Measurements from ENCODE around the gene TPT1.
A peak's percentile ranks its signal among the peaks of the same experiment; 100 is the strongest.

TPT1 gene

DNA sequence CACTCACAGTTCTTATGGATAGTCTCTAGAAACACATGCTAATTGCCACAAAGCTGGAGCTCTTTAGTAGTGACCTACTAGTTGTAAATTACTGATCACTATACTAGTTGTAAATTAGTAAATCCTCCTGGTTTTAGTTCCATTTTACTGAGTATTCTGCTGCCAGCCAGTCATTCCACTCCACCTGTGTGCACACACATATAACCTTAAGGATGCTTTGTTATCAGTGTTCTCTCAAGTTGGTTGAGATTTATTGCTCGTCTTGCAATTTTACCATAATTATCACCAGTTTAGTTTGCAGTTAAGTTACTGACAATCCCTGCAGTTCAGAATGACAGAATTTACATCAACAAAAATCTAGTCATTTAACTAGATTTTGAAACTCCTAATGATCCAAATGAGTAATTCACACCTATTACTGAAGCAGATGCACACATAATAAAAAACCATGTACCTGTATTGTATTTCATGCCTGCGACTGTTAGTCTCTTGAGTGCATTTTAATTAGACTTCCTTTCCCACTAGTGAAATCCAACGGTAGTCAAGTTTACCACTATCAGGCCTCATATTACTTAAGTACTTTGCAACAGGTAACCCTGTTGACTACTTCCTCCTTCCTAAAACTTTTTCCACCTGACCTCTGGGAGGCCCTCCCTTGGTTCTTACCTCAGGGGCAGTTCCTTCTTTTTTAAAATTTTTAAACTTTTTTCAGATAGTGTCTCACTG, 7.6 kb downstream of the TPT1 start:
- peak; percentile 8 for DNase-seq

GRCh38 chr13:45332831-45333219, 8.2 kb downstream of the TPT1 start:
- no peak for DNase-seq

- DNase-seq: peak; percentile 31
Measured at GRCh38 chr13:45332036-45332830, 8.8 kb downstream of the TPT1 start.

- peak; percentile 40 for DNase-seq
Measured at GRCh38 chr13:45331692-45332035, 9.3 kb downstream of the TPT1 start.

DNA sequence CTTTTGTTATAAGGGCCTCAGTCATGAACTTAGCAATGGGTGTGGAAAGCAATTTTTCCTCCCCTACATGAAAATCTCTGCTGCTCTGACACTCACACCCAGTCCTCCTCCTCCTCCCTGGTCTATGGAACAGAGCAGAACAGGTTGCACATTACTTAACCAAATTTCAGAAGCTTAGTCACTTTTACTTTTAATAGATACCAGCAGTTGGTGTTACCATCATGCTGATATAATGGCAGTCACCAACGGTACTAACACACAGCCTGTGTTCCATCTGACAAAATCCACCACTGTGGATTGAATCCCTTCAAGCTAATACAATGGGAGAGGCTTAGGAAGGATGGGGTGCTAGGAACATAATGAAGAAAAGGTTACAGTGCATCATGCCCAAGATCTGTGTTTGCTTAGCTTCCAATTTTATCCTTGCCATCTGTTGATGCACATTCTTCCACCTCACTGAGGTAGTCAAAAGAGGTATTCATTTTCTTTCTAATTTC, 9.8 kb downstream of the TPT1 start:
- DNase-seq: peak; percentile 70

- no peak for DNase-seq
Measured at GRCh38 chr13:45328661-45329111, 12.3 kb downstream of the TPT1 start.

- peak; percentile 3 for DNase-seq
Measured at GRCh38 chr13:45327253-45327955, 13.6 kb downstream of the TPT1 start.

DNA sequence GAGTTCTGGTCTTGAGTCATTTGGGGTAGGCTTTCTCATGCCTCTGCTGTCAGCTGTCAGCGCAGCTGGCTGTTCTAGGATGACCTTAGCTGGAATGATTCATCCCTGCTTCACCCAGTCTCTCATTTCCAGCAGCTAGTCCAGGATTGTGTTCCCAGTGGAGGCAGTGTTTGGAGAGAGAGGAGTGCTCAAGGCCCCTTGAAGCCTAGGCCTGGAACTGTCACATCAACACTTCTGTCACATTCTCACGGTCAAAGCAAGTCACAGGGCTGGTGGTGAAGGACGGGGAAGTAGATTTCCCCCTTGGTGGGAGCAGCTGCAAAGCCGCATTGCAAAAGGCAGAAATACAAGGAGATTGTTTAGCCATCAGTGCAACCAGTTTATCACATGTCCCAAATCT, 15.2 kb downstream of the TPT1 start:
- no peak for DNase-seq

GRCh38 chr13:45320876-45321629, 19.9 kb downstream of the TPT1 start:
- DNase-seq: no peak

GRCh38 chr13:45316996-45317395, 24.0 kb downstream of the TPT1 start:
- no peak for DNase-seq

GRCh38 chr13:45316338-45316737, 24.6 kb downstream of the TPT1 start:
- no peak for DNase-seq

- DNase-seq: no peak
Measured at GRCh38 chr13:45315520-45316167, 25.3 kb downstream of the TPT1 start.

DNA sequence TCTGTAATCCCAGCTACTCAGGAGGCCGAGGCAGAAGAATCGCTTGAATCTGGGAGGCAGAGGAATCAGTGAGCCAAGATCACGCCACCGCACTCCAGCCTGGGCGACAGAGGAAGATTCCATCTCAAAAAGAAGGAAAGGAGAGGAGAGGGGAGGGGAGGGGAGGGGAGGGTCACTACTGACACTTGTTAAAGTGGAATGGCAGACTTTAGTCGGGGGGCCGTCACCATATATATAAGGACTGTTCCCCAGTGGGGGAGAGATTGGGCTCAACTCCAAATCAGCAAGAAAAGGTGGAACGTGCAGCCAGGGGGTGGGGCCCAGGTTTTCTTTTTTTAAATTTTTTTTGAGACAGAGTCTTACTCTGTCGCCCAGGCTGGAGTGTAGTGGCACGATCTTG, 26.2 kb downstream of the TPT1 start:
- no peak for DNase-seq

DNA sequence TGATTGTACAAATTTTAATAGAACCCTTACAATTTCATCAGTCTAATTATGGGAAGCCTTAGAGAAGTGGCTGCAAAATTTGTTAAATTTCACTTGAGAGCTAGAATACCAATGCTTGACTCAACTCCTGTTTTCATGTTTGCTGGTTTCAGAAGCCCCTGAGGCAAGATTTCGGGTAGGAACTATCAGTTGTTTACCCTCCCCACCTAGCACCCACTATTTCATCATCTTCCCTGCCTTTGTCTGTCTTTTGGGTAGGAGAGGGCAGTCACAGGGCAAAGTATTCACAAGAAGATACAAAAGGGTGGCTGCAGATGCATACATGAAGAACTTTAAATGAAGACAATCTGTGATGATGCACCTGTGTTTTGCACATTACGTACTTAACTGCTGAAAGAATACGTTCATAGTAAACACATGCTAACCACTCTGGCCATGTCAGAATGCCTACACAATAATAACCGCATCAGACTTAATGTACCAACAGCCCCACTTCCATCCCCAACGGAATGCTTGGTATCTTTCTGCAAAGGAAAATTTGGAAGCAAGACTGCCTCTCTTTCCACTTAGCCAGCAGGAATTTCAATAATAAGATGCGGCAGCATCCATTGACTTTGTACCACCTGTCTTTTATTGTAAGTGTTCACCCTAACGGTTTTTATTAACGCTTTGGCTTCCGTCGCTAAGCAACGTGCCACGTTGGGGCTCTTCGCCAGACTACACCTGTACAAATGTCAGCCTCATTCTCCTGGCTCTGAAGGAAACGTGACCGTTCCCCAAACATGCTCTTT, 30.4 kb downstream of the TPT1 start:
- peak; percentile 22 for DNase-seq

- no peak for DNase-seq
Measured at GRCh38 chr13:45306966-45307365, 34.0 kb downstream of the TPT1 start.

GRCh38 chr13:45305079-45305478, 35.9 kb downstream of the TPT1 start:
- DNase-seq: no peak

DNA sequence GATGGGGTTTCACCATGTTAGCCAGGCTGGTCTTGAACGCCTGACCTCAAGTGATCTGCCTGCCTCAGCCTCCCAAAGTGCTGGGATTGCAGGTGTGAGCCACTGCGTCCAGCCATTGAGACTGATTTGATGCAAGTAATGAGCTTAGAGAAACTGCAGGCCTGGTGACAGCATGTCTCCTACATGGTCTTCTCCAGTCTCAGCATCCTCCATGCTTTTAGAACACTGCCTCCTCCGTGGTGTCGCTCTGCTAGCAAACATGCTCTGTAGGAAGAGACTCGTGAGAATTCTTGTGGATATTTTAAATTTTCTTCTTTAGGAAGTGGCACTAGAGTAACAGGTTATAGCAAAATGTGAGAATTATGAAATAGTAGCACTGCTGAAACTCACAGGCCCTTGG, 37.1 kb downstream of the TPT1 start:
- no peak for DNase-seq

GRCh38 chr13:45303026-45303425, 38.0 kb downstream of the TPT1 start:
- no peak for DNase-seq

GRCh38 chr13:45302507-45302906, 38.5 kb downstream of the TPT1 start:
- DNase-seq: no peak

- no peak for DNase-seq
Measured at GRCh38 chr13:45301263-45301662, 39.7 kb downstream of the TPT1 start.

GRCh38 chr13:45300190-45300985, 40.6 kb downstream of the TPT1 start:
- DNase-seq: no peak

All from NCI-H69 (cell line).